ENCODE measurements around the gene SLC2A3. TPM values are rescaled to one million over a fixed set of nuclear protein-coding genes. Genes with fewer than 3 reads are reported as not detected.
"Not testable (repeated sequence)": the region's sequence is repeated elsewhere in the genome, so short reads cannot be mapped to it uniquely, and the experiment has no call there.

Gene SLC2A3
- total RNA-seq, 1 experiment from 2014 or later, result 4.0 TPM

DNA sequence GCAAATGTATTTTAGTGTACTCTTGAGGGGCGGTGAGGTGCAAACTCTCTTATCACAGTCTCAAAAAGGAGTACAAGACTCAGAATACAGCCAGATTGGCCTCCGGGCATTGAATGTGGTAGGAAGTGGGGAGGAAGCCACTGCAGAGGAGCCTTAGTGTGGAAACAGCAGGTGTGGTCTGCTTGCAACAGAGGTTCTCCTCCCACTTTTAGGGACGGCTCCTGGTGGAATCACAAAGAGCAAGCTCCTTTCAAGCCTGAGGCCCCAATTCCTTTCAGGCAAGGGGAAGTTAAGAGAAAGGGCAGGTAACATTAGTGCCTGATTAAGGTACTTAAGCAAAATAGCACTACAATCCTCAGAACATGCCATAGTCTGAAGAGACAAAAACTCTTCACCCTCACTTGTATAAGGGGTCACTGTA is 23.7 kb upstream of the SLC2A3 start:
- Mint-ChIP-seq H3K27ac (ENCODE audit: low read depth, unreplicated experiment) (peak overlapping the region; percentile 92), H3K4me3 (ENCODE audit: unreplicated experiment) (peak overlapping the region; percentile 60), H3K9me3 (ENCODE audit: unreplicated experiment) (no peaks in the 10 kb centered on the region), H3K4me1 (ENCODE audit: insufficient read depth, unreplicated experiment) (peaks cover 27% of the 10 kb centered on the region), H3K36me3 (ENCODE audit: insufficient read depth, unreplicated experiment) (peaks cover 7% of the 10 kb centered on the region), H3K27me3 (ENCODE audit: insufficient read depth, unreplicated experiment) (no peaks in the 10 kb centered on the region)
- POLR2A ChIA-PET, result interaction anchor here (0.6 to 2.8 kb wide), 6 partner anchors 7 to 33 kb away, joined by 3 to 25 read pairs (median 5); no protein-coding TSS in a partner anchor
- intact Hi-C loops (cut with micrococcal nuclease), result loop anchor here (1.0 kb wide), 1 partner anchor 23 kb away; the partner anchor contains the start of gene SLC2A3
- TF ChIP-seq, protein P1, sequence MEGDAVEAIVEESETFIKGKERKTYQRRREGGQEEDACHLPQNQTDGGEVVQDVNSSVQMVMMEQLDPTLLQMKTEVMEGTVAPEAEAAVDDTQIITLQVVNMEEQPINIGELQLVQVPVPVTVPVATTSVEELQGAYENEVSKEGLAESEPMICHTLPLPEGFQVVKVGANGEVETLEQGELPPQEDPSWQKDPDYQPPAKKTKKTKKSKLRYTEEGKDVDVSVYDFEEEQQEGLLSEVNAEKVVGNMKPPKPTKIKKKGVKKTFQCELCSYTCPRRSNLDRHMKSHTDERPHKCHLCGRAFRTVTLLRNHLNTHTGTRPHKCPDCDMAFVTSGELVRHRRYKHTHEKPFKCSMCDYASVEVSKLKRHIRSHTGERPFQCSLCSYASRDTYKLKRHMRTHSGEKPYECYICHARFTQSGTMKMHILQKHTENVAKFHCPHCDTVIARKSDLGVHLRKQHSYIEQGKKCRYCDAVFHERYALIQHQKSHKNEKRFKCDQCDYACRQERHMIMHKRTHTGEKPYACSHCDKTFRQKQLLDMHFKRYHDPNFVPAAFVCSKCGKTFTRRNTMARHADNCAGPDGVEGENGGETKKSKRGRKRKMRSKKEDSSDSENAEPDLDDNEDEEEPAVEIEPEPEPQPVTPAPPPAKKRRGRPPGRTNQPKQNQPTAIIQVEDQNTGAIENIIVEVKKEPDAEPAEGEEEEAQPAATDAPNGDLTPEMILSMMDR (IDR thresholded peaks at IDR 0.05; ENCODE audit: unreplicated experiment), result no peak
- CTCF ChIA-PET, result interaction anchor here (0.6 to 9.2 kb wide), 8 partner anchors 9 to 142 kb away, joined by 3 to 115 read pairs (median 6); partner anchors contain the start of gene SLC2A3
- BruUV-seq (replicated peaks), result no TSS peak
- peak; percentile 96 for DNase-seq (ENCODE audit: unreplicated experiment)

DNA sequence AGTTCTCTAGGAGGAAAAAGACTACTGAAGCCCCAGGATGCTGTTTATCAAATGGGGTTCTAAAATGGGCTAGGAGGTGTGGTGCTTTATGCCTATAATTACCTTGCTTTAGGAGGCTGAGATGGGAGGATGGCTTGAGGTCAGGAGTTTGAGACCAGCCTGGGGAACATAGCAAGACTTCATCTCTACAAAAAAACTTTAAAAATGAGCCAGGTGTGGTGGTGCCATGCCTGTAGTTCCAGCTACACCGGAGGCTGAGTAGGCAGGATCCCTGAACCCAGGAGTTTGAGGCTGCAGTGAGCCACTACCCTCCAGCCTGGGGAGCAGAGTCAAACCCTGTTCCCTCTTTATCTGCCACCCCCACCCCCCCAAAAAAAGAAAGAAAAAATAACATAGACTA is 23.3 kb upstream of the SLC2A3 start:
- no peak for DNase-seq (ENCODE audit: unreplicated experiment)
- H3K27ac Mint-ChIP-seq (ENCODE audit: low read depth, unreplicated experiment), result peak overlapping the region; percentile 92
- peaks cover 31% of the 10 kb centered on the region for H3K4me1 Mint-ChIP-seq (ENCODE audit: insufficient read depth, unreplicated experiment)
- H3K9me3 Mint-ChIP-seq (ENCODE audit: unreplicated experiment), result no peaks in the 10 kb centered on the region
- no peaks in the 10 kb centered on the region for H3K27me3 Mint-ChIP-seq (ENCODE audit: insufficient read depth, unreplicated experiment)
- CTCF ChIA-PET, result interaction anchor here (0.6 to 9.2 kb wide), 4 partner anchors 25 to 142 kb away, joined by 3 to 115 read pairs (median 13); partner anchors contain the start of gene SLC2A3
- POLR2A ChIA-PET, result interaction anchor here (0.6 to 2.8 kb wide), 3 partner anchors 20 to 33 kb away, joined by 3 to 25 read pairs (median 4); no protein-coding TSS in a partner anchor
- TF ChIP-seq, protein P1 (IDR thresholded peaks at IDR 0.05; ENCODE audit: unreplicated experiment), result no peak
- BruUV-seq (replicated peaks), result no TSS peak
- peak overlapping the region; percentile 60 for H3K4me3 Mint-ChIP-seq (ENCODE audit: unreplicated experiment)
- intact Hi-C loops (cut with micrococcal nuclease), result no loop called here
- peaks cover 7% of the 10 kb centered on the region for H3K36me3 Mint-ChIP-seq (ENCODE audit: insufficient read depth, unreplicated experiment)

DNA sequence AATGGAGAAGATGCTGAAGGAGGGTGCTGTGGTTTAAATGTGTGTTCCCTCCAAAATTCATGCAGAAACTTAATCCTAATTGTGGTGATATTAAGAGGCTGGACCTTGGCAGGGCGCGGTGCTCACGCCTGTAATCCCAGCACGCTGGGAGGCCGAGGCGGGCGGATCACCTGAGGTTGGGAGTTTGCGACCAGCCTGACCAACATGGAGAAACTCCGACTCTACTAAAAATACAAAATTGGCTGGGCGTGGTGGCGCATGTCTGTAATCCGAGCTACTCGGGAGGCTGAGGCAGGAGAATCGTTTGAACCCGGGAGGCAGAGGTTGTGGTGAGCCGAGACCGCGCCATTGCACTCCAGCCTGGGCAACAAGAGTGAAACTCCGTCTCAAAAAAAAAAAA is 18.9 kb upstream of the SLC2A3 start:
- H3K27me3 Mint-ChIP-seq (ENCODE audit: insufficient read depth, unreplicated experiment); H3K4me3 Mint-ChIP-seq (ENCODE audit: unreplicated experiment); BruUV-seq (replicated peaks); intact Hi-C loops (cut with micrococcal nuclease); CTCF ChIA-PET; H3K36me3 Mint-ChIP-seq (ENCODE audit: insufficient read depth, unreplicated experiment); H3K27ac Mint-ChIP-seq (ENCODE audit: low read depth, unreplicated experiment); H3K9me3 Mint-ChIP-seq (ENCODE audit: unreplicated experiment); DNase-seq (ENCODE audit: unreplicated experiment): not testable (repeated sequence)
- H3K4me1 Mint-ChIP-seq (ENCODE audit: insufficient read depth, unreplicated experiment), result peaks cover 18% of the 10 kb centered on the region
- POLR2A ChIA-PET, result interaction anchor here (0.7 kb wide), 1 partner anchor 15 kb away, joined by 4 read pairs; no protein-coding TSS in a partner anchor

DNA sequence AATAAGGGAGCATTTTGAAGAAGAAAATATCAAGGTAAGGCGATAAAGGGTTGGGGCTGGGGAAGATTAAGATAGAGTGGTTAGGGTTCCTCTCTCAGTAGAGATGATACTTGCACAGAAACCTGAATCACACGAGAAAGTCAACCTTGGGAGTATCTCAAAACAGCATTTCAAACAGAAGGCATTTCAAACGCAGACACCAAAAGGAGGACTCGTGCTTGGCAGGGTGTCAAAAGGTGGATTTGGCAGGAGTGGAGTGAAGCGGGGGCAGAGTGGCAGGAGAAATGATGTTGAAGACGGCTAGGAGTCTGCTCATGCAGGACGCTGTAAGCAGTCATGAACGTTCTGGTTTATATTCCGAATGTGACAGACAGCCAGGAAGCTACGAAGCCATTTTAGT is 18.4 kb upstream of the SLC2A3 start:
- H3K27ac Mint-ChIP-seq (ENCODE audit: low read depth, unreplicated experiment); H3K36me3 Mint-ChIP-seq (ENCODE audit: insufficient read depth, unreplicated experiment); POLR2A ChIA-PET: not testable (repeated sequence)

DNA sequence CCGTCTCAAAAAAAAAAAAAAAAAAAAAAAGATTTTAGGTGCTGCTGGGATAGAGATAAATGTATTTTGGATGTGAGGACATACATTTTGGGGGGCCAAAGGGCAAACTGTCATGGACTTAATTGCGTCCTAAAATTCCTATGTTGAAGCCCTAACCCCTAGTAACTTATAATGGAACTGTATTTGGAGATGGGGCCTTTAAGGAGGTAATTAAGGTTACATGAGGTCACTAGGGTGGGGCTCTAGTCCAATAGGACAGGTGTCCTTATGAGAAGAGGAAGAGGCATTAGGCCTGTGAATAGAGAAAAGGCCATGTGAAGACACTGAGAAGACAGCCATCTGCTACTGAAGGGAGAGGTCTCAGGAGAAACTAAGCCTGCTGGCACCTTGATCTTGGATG is 17.9 kb upstream of the SLC2A3 start:
- H3K27me3 Mint-ChIP-seq (ENCODE audit: insufficient read depth, unreplicated experiment); H3K4me1 Mint-ChIP-seq (ENCODE audit: insufficient read depth, unreplicated experiment); H3K9me3 Mint-ChIP-seq (ENCODE audit: unreplicated experiment); H3K4me3 Mint-ChIP-seq (ENCODE audit: unreplicated experiment); CTCF ChIA-PET; DNase-seq (ENCODE audit: unreplicated experiment); H3K36me3 Mint-ChIP-seq (ENCODE audit: insufficient read depth, unreplicated experiment); intact Hi-C loops (cut with micrococcal nuclease); POLR2A ChIA-PET; BruUV-seq (replicated peaks); H3K27ac Mint-ChIP-seq (ENCODE audit: low read depth, unreplicated experiment): not testable (repeated sequence)

More for the DNA sequence above, 18.4 kb upstream of the SLC2A3 start:
- intact Hi-C loops (cut with micrococcal nuclease); BruUV-seq (replicated peaks); CTCF ChIA-PET; DNase-seq (ENCODE audit: unreplicated experiment); H3K27me3 Mint-ChIP-seq (ENCODE audit: insufficient read depth, unreplicated experiment); H3K9me3 Mint-ChIP-seq (ENCODE audit: unreplicated experiment); H3K4me3 Mint-ChIP-seq (ENCODE audit: unreplicated experiment): not testable (repeated sequence)
- peaks cover 13% of the 10 kb centered on the region for H3K4me1 Mint-ChIP-seq (ENCODE audit: insufficient read depth, unreplicated experiment)

All from MCF 10A (cell line).